ENCODE data around the gene MASP1.

- TF ChIP-seq EP300 (IDR thresholded peaks at IDR 0.05; ENCODE audit: borderline replicate concordance) (no peak), CEBPB (IDR thresholded peaks at IDR 0.05) (no peak), RAD21 (IDR thresholded peaks at IDR 0.05; ENCODE audit: low read depth) (no peak)
Observed at GRCh38 chr3:187186801-187187421, 104.6 kb downstream of the MASP1 start.
